Activated CD4-positive, alpha-beta T cell treated with anti-CD3 and anti-CD28 coated beads for 48 hours (primary cell): ENCODE measurements around the gene COL13A1.

Experiments used
- DNase-seq: peaks from one replicate; pipeline ENCODE4 v3.0.0-alpha.2; 2020

The COL13A1 gene

DNA sequence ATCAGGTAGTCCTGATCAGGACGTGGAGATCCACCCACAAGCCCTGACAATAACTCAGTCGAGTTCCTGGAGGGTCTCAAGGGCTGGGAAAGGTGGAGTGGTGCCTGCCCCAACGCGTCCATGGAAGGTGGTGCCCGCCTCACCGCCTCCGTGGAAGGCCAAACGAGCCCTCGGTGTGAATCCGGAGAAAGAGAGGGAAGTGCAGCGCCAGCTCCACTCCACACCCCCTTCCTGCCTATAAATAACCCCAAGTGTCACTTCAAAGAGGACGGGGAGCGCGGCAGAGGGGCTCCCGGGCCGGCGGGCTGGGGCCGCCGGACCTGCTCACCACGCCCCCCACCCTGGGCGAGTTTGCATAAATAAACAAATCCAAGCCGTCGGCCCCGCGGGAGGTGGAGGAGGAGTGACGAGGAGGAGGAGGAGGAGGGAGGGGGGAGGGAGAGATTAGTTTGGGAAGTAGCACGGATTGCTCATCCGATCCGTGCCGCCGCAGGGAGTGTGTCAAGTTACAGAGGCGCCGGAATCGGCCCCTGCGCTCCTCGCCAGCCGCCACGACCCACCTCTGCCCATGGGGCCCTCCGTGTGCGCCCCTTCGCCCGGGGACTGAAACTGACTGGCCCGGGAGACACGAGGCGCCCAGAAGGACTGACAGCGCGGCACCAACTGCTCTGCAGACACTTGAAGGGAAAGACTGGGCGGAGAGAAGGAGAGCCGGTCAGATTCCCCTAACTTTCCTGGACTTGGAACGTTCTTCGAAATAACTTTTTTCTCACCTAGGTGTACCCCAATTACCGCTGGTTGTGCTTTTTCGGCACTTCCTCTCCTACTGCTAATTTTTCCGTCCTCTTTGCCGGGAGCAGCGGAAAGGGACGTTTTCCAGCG, at the start of gene COL13A1:
Gene COL13A1 (plus strand): TSS at position 473 of the 882 bp plus-strand sequence. CDS start 518 bp downstream, outside the sequence.
- DNase-seq = no peak

DNA sequence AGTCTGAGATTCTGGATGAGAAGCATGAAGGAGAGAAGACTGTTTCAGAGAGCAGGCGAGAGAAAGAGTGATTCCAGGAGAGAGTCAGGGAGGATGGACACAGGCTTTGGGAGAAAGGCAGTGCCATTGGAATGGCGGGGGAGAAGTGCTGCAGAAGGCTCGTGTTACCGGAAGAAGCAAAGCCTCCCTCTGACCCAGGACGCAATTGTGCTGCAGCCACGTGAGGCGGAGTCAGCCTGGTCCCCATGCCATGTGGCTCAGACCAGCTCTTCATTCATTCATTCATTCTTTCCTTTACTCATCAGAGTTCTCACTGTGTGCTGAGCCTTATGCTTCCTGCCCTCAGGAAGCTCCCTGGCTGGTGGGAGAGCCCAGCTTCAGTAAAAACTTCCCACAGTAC, 49.2 kb upstream of the COL13A1 start:
- DNase-seq = no peak

DNA sequence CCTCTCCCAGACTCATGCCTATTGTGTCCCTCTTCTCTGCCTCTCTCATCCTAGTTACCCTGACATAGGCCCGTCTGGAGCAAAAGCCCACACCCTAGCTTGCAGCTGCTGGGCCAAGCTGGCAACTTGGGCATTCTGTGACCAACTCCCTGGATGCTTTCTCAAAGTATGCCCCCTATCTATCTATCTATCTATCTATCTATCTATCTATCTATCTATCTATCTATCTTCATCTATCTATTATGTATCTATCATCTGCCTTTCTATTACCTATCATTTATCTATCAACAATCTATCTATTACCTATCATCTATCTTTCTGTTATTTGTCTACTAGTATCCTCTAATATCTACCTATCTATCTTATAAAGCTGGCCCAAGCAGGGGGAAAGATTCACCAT, 45.4 kb upstream of the COL13A1 start:
- no peak for DNase-seq

DNA sequence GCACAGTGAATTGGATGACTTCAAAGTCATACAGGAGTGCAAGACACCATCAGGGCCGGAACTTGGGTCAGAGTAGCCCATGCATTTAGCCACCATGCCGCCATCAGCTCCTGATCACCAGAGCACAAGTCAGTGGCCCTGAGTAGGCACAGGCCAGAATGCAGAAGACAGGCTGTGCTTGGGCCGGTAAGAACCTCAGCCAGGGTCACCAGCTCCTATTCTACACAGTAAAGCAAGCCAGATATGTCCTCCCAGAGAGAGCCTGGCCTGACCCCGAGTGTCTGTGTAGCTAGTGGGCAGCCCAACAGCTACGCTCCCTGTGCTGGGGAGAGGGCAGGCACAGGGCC, 44.5 kb upstream of the COL13A1 start:
- DNase-seq = no peak

GRCh38 chr10:69757553-69758309, 44.0 kb upstream of the COL13A1 start:
- DNase-seq = no peak

DNA sequence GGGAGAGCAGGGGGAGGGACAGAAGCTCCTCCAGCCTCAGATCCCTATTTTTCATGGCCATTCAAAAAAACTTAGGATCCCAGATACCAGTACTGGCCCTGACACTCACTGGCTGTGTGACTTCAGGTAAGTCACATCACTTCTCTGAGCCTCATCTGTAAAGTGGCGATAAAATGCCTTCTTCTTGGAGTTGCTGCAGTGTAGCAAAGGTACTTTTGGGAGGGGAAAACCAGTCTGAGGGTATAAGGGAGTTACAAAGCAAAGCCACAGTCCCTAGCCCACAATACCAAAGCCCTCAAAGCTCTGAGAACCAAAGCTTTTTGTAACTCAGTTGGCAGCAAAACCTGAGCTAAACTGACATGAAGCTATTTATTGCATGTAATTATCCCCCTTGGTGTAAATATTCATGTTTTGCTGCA, 43.4 kb upstream of the COL13A1 start:
- DNase-seq = no peak

DNA sequence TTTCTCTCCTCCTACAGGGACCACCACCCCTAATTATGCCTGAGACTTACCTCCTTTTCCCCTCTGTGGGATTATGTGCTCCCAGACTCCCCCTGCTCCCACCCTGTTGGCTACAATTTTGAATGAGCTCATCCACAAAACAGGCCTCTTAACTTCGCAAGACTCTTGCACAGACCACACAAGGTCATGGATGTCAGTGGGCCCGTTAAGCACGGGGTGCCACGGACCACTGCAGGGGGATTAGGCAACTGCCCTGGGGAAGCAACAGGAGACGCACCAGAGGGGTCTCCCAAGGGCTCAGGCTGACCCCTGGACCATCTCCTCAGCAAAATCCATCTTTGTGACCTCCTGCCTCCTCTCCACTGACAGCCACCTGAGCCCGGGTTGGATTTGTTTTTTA, 42.1 kb upstream of the COL13A1 start:
- DNase-seq = no peak

GRCh38 chr10:69760072-69760471, 41.6 kb upstream of the COL13A1 start:
- no peak for DNase-seq

GRCh38 chr10:69761320-69761719, 40.4 kb upstream of the COL13A1 start:
- no peak for DNase-seq

DNA sequence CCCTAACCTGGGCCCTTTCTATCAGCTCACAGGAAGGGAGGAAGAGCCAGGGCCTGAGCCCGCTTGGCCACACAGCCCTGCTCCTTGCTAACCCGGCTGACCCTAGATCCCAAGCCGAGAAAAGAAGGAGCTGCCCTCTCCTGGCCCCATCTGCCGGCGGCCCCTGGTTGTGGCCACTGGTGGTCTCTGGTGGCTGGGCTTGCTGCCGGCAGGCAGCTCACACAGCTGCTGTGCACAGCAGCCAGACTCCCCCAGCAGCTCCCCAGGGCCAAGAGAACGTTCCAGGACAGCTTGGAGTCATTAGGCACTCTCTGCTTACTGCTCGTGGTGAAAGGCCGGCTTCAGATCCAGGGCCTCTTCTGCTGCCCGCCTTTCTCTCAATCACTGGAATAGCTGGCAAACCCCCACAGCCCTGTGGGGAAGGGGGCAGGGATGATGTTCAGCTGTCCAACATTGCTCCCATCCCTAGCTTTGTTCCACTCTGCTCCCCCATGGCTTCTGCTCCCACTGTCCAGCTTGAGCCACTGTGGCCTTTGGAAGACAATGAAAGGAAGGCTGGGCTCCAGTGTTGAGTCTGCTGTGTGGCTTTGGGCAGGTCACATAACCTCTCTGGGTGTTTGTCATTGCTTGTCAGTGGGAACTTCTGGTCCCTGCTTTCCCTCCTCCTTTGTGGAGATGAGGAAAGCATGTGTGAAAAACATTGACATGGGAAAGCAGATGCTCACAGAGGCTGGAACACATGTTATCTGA, 35.4 kb upstream of the COL13A1 start:
- no peak for DNase-seq

DNA sequence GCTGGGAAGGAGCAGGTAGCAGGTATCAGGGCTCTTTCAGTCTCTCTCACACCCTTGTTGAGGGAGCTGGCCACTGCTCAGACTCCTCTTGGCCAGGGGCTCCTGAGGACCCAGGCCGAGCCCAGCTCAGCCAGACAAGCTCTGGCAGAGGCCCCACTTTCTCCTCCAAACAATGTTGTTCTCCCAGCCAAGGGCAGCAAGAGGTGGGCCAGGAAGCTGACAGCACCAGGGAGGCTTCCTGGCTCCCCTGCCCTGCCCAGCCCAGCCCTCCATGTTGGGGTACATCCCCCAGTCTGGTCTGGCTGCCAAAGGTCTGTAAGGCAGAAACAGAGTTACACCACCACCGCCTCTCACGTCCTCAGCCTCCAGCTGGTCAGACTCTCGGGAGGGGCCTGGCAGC, 33.9 kb upstream of the COL13A1 start:
- DNase-seq = no peak

GRCh38 chr10:69768386-69768785, 33.3 kb upstream of the COL13A1 start:
- DNase-seq = no peak

DNA sequence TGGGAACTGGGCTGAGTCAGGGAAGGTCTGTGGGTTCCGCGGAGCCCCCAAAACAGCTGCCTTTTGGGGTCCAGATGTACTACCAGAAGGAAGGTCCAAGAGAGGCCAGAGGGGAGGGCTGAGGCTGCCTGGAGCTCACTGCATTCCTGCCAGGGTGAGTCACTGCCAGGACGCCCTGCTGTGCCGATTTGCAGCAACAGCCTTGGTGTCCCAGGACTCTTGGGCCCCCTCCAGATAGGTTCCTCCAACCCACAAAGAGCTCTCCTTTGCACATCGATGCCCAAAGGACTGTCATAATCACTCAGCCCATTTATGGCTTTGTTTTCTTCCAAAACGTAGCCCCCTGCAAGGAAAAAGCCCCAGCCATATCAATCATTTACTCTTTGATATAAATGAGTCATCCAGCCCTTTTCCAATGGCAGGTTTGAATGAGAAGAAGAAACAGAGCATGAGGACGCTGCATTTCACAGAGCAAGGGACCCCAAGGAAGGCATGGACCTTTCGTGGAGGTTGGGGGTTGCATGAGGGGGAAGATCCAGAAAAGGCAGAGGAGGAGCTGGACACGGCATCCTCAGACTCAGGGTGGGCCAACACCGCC, 32.2 kb upstream of the COL13A1 start:
- no peak for DNase-seq

GRCh38 chr10:69772933-69773704, 28.6 kb upstream of the COL13A1 start:
- no peak for DNase-seq

- DNase-seq = no peak
These were observed 27.1 kb upstream of the COL13A1 start for GRCh38 chr10:69774596-69774995.

GRCh38 chr10:69780077-69780476, 21.6 kb upstream of the COL13A1 start:
- no peak for DNase-seq

DNA sequence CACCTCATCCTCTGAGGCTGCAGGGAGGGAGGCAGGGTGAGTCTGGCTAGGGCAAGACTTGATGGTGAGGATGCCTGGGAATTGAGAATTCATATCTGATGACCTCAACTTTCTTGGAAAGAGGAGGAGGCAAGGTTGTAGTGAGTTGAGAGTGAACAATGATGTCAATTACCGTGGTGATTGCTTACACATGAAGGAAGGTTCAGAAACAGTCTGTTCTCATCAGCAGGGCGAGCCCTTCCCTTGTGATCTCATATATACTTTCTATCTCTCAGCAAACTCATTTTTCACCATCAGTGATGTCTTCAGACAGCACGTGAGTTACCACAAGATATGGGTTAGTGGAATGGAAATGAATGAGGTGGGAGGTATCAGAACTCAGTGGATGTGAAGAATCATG, 20.1 kb upstream of the COL13A1 start:
- no peak for DNase-seq

GRCh38 chr10:69783515-69783914, 18.2 kb upstream of the COL13A1 start:
- no peak for DNase-seq

DNA sequence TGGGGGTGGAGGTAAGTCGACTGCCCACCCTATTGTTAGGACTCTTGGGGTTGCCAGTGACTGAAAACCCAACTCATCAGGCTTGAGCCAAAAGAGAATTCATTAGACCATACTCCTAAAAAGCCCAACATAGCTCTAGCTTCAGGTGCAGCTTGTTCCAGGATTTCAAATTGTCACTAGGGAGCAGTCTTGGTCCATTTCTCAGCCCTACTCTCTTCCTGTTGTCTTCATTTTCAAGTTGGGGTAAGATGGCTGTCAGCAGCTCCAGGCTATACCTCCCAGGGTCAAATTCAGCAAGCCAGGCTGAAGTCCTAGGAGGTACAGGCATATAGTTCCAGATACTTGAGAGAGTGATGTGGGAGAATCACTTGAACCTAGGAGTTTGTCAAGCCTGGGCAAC, 14.9 kb upstream of the COL13A1 start:
- no peak for DNase-seq

- DNase-seq = no peak
These were observed 14.0 kb upstream of the COL13A1 start for GRCh38 chr10:69787681-69788080.

GRCh38 chr10:69789164-69789576, 12.5 kb upstream of the COL13A1 start:
- no peak for DNase-seq

DNA sequence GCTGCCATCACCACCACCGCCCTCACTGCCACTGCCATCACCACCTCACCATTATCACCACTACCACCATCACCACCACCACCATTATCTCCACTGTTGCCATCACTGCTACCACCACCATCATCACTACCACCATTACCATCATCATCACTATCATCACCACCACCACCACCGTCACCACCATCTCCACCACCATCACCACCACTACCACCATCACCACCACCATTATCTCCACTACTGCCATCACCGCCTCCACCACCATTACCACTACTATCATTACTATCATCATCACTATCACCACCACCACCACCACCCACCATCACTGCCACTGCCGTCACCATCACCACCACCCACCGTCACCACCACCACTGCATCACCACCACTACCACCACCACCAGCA, 9.9 kb upstream of the COL13A1 start:
- no peak for DNase-seq
